PC-3 (cell line): ENCODE data around the gene MSI2. TPM values are rescaled to one million over a fixed set of nuclear protein-coding genes. Genes with fewer than 3 reads are reported as not detected.

Source experiments
- ATAC-seq: fragments of 200-7000 bp; cut with Tn5 transposase; 2 replicates; pipeline ENCODE4 v1.9.1; 2020; ENCODE audit warnings: mild to moderate bottlenecking, moderate library complexity
- BruUV-seq: library from RNA; stranded (reverse); fragments of 400-500 nt; replicated peaks from 2 replicates; lab custom pipeline; 2021; lab: Mats Ljungman, UMichigan
- CTCF ChIA-PET: fragments of 300-600 bp; sonication (Branson Sonifier 250); formaldehyde crosslinking; loops from one replicate; lab custom pipeline; 2022; ENCODE audit warnings: antibody characterized with exemption; lab: Charles Lee
- POLR2A ChIA-PET: fragments of 300-600 bp; sonication (Branson Sonifier 250); formaldehyde crosslinking; loops from one replicate; lab custom pipeline; 2022; ENCODE audit warnings: antibody characterized with exemption; ENCODE audit not compliant: unreplicated experiment; lab: Charles Lee
- DNase-seq: peaks from one replicate; pipeline ENCODE4 v3.0.0-alpha.2; 2015
- H2AFZ ChIP-seq: fragments of 300-600 bp; sonication (generic); 2 replicates; pipeline ENCODE4 v1.6.0; 2016; ENCODE audit warnings: antibody characterized with exemption, low read length
- H3F3A ChIP-seq: fragments of 300-600 bp; sonication (generic); one replicate; pipeline ENCODE4 v1.6.0; 2017; ENCODE audit warnings: antibody characterized with exemption, low read length, control low read depth, mild to moderate bottlenecking; ENCODE audit not compliant: unreplicated experiment
- H3K27ac ChIP-seq: fragments of 300-600 bp; sonication (generic); 2 replicates; pipeline ENCODE4 v1.5.1; 2016; ENCODE audit warnings: mild to moderate bottlenecking, low read length
- H3K27me3 ChIP-seq: fragments of 300-600 bp; sonication (generic); 2 replicates; pipeline ENCODE4 v1.6.1; 2016; ENCODE audit warnings: low read length, mixed read lengths
- H3K36me3 ChIP-seq: fragments of 300-600 bp; sonication (generic); 2 replicates; pipeline ENCODE4 v1.6.1; 2016; ENCODE audit warnings: low read depth, mixed run types, low read length, mixed read lengths
- H3K4me1 ChIP-seq: fragments of 300-600 bp; sonication (generic); 2 replicates; pipeline ENCODE4 v1.5.1; 2016; ENCODE audit warnings: low read length; ENCODE audit not compliant: insufficient read depth
- H3K4me2 ChIP-seq: fragments of 300-600 bp; sonication (generic); 2 replicates; pipeline ENCODE4 v1.6.0; 2016; ENCODE audit warnings: low read length
- H3K4me3 ChIP-seq: fragments of 300-600 bp; sonication (generic); 2 replicates; pipeline ENCODE4 v1.5.1; 2016; ENCODE audit warnings: mild to moderate bottlenecking, low read length, mixed read lengths
- H3K79me2 ChIP-seq: fragments of 300-600 bp; sonication (generic); 2 replicates; pipeline ENCODE4 v1.6.1; 2017; ENCODE audit warnings: low read length, mixed read lengths
- H3K9ac ChIP-seq: fragments of 300-600 bp; sonication (generic); 2 replicates; pipeline ENCODE4 v1.6.0; 2016; ENCODE audit warnings: mild to moderate bottlenecking, low read length
- H3K9me2 ChIP-seq: fragments of 300-600 bp; sonication (generic); replicated peaks from 2 replicates; pipeline ENCODE4 v1.6.1; 2016; ENCODE audit warnings: mixed run types, low read length, mixed read lengths
- H3K9me3 ChIP-seq: fragments of 300-600 bp; sonication (generic); 2 replicates; pipeline ENCODE4 v1.6.1; 2016; ENCODE audit warnings: low read length, mixed read lengths
- H4K20me1 ChIP-seq: fragments of 300-600 bp; sonication (generic); 2 replicates; pipeline ENCODE4 v1.6.1; 2016; ENCODE audit warnings: low read length, mixed read lengths
- CTCF ChIP-seq: fragments of 300-600 bp; sonication (generic); conservative IDR thresholded peaks from 2 replicates; pipeline ENCODE4 v1.5.1; 2017; ENCODE audit warnings: antibody characterized with exemption, low read depth, mild to moderate bottlenecking, low read length
- EZH2 ChIP-seq: fragments of 300-600 bp; sonication (generic); IDR thresholded peaks from one replicate; pipeline ENCODE4 v1.6.1; 2017; ENCODE audit warnings: antibody characterized with exemption, mild to moderate bottlenecking, low read length; ENCODE audit not compliant: unreplicated experiment
- EZH2phosphoT487 ChIP-seq: fragments of 300-600 bp; sonication (generic); IDR thresholded peaks from 2 replicates; pipeline ENCODE4 v1.6.1; 2018; ENCODE audit warnings: mild to moderate bottlenecking, antibody characterized with exemption, low read length, borderline replicate concordance
- intact Hi-C: fragments of 100-400 bp; cut with micrococcal nuclease; formaldehyde crosslinking; loops from 2 replicates; pipeline ENCODE4 v1.9.0; 2023
- total RNA-seq: library from RNA; depleted of rRNA; stranded (reverse); fragments of >200 nt; gene quantifications from 2 replicates; pipeline ENCODE4 v1.2.3, GENCODE V29; 2014

The MSI2 gene
- total RNA-seq, 1 experiment from 2014 or later, result 54.7 TPM

DNA sequence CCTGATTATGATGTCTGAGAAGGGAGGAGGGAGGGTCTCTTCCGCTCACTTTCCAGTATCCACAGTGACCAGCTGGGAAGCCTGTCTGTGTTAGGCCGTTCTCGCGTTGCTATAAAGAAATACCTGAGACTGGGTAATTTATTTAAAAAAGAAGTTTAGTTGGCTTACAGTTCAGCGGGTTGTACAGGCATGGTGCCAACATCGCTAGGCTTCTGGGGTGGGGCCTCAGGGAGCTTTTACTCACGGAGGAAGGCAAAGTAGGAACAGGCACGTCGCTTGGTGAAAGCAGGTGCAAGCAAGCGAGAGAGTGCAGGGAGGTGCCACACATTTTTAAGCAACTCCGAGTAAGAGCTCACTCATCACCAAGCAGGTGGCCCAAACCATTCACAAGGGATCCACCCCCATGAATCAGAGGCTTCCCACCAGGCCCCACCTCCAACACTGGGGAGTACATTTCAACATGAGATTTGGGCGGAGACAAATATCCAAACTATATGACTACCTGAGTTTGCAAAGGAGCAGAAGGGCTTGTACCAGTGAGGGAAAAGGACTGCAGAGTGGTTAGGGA lies 351.3 kb downstream of the MSI2 start:
- Histone ChIP-seq H3K4me1 (peaks cover 15% of the 10 kb centered on the region), H4K20me1 (no peaks in the 10 kb centered on the region), H3K9me2 (no peaks in the 10 kb centered on the region), H2AFZ (no peak overlapping the region), H3K9ac (no peak overlapping the region), H3K4me3 (no peak overlapping the region), H3K27ac (no peak overlapping the region), H3K27me3 (no peaks in the 10 kb centered on the region), H3K9me3 (no peaks in the 10 kb centered on the region), H3K4me2 (no peak overlapping the region), H3K79me2 (no peaks in the 10 kb centered on the region), H3F3A (no peaks in the 10 kb centered on the region), H3K36me3 (no peaks in the 10 kb centered on the region)
- ChIA-PET POLR2A (no interaction called here), CTCF (no interaction called here)
- peak; percentile 53 for ATAC-seq
- BruUV-seq, result no TSS peak
- DNase-seq, result peak; percentile 83
- no peak for TF ChIP-seq CTCF
- no peak for TF ChIP-seq EZH2
- TF ChIP-seq EZH2phosphoT487, result no peak
- intact Hi-C loops, result loop anchor here (10.0 kb wide), 1 partner anchor 577 kb away; no protein-coding TSS in a partner anchor

- CTCF ChIA-PET, result no interaction called here
- Histone ChIP-seq H3F3A (no peaks in the 10 kb centered on the region), H3K36me3 (no peaks in the 10 kb centered on the region), H3K4me1 (peaks cover 12% of the 10 kb centered on the region), H3K4me3 (no peak overlapping the region), H3K27me3 (no peaks in the 10 kb centered on the region), H3K9me3 (no peaks in the 10 kb centered on the region), H3K4me2 (no peak overlapping the region), H3K9ac (no peak overlapping the region), H3K27ac (no peak overlapping the region), H4K20me1 (no peaks in the 10 kb centered on the region), H3K9me2 (no peaks in the 10 kb centered on the region), H3K79me2 (no peaks in the 10 kb centered on the region), H2AFZ (no peak overlapping the region)
- intact Hi-C loops, result loop anchor here (10.0 kb wide), 1 partner anchor 576 kb away; no protein-coding TSS in a partner anchor
- POLR2A ChIA-PET, result no interaction called here
- TF ChIP-seq CTCF (no peak), EZH2 (no peak), EZH2phosphoT487 (no peak)
- DNase-seq (no peak), ATAC-seq (no peak)
- BruUV-seq, result no TSS peak
These were observed 352.2 kb downstream of the MSI2 start for GRCh38 chr17:57608369-57609124.
